GM19397 (cell line): ENCODE results near the gene SGTA.

Source experiments
- ATAC-seq: cut with Tn5 transposase; IDR thresholded peaks from one replicate; pipeline ENCODE4 v1.9.1; 2021; ENCODE audit warnings: mild to moderate bottlenecking, moderate library complexity; ENCODE audit not compliant: unreplicated experiment

The SGTA gene

GRCh38 chr19:2774083-2774679 is 8.9 kb downstream of the SGTA start:
- ATAC-seq, result no peak

GRCh38 chr19:2771786-2772674 is 11.0 kb downstream of the SGTA start:
- ATAC-seq, result no peak

GRCh38 chr19:2770055-2771013 is 12.7 kb downstream of the SGTA start:
- ATAC-seq, result no peak

- no peak for ATAC-seq
These were observed 13.9 kb downstream of the SGTA start for GRCh38 chr19:2769218-2769617.

- ATAC-seq, result no peak
These were observed 14.5 kb downstream of the SGTA start for GRCh38 chr19:2768365-2769132.

- no peak for ATAC-seq
These were observed 15.4 kb downstream of the SGTA start for GRCh38 chr19:2767688-2768087.

- no peak for ATAC-seq
These were observed 16.3 kb downstream of the SGTA start for GRCh38 chr19:2766594-2767372.

GRCh38 chr19:2765376-2765775 is 17.7 kb downstream of the SGTA start:
- no peak for ATAC-seq

- ATAC-seq, result no peak
These were observed 18.1 kb downstream of the SGTA start for GRCh38 chr19:2764945-2765344.

- ATAC-seq, result no peak
These were observed 19.4 kb downstream of the SGTA start for GRCh38 chr19:2763687-2764086.

- ATAC-seq, result no peak
These were observed 20.1 kb downstream of the SGTA start for GRCh38 chr19:2762783-2763496.

- no peak for ATAC-seq
These were observed 20.9 kb downstream of the SGTA start for GRCh38 chr19:2761876-2762782.

- ATAC-seq, result no peak
These were observed 21.8 kb downstream of the SGTA start for GRCh38 chr19:2761309-2761677.

- no peak for ATAC-seq
These were observed 23.1 kb downstream of the SGTA start for GRCh38 chr19:2759965-2760364.

GRCh38 chr19:2759362-2759761 is 23.7 kb downstream of the SGTA start:
- no peak for ATAC-seq

GRCh38 chr19:2758601-2759313 is 24.3 kb downstream of the SGTA start:
- ATAC-seq, result no peak
